ENCODE data around the gene WNT16.

- TF ChIP-seq ZFP30 (CRISPR knock-in tag; IDR thresholded peaks at IDR 0.05) (no peak), ARNTL (CRISPR knock-in tag; IDR thresholded peaks at IDR 0.05; ENCODE audit: borderline replicate concordance, low read depth) (no peak), PPARA (CRISPR knock-in tag; IDR thresholded peaks at IDR 0.05; ENCODE audit: borderline replicate concordance) (no peak), BACH2 (CRISPR knock-in tag; IDR thresholded peaks at IDR 0.05; ENCODE audit: borderline replicate concordance) (no peak), SNAI2 (CRISPR knock-in tag; IDR thresholded peaks at IDR 0.05) (no peak), CREB5 (CRISPR knock-in tag; IDR thresholded peaks at IDR 0.05; ENCODE audit: low read depth) (no peak), CSRNP3 (CRISPR knock-in tag; IDR thresholded peaks at IDR 0.05) (no peak), ESRRG (CRISPR knock-in tag; IDR thresholded peaks at IDR 0.05) (no peak), OSR1 (CRISPR knock-in tag; IDR thresholded peaks at IDR 0.05) (no peak), RARB (CRISPR knock-in tag; IDR thresholded peaks at IDR 0.05) (no peak), ZC3H10 (CRISPR knock-in tag; IDR thresholded peaks at IDR 0.05) (no peak)
- TF ChIP-seq, protein P1, sequence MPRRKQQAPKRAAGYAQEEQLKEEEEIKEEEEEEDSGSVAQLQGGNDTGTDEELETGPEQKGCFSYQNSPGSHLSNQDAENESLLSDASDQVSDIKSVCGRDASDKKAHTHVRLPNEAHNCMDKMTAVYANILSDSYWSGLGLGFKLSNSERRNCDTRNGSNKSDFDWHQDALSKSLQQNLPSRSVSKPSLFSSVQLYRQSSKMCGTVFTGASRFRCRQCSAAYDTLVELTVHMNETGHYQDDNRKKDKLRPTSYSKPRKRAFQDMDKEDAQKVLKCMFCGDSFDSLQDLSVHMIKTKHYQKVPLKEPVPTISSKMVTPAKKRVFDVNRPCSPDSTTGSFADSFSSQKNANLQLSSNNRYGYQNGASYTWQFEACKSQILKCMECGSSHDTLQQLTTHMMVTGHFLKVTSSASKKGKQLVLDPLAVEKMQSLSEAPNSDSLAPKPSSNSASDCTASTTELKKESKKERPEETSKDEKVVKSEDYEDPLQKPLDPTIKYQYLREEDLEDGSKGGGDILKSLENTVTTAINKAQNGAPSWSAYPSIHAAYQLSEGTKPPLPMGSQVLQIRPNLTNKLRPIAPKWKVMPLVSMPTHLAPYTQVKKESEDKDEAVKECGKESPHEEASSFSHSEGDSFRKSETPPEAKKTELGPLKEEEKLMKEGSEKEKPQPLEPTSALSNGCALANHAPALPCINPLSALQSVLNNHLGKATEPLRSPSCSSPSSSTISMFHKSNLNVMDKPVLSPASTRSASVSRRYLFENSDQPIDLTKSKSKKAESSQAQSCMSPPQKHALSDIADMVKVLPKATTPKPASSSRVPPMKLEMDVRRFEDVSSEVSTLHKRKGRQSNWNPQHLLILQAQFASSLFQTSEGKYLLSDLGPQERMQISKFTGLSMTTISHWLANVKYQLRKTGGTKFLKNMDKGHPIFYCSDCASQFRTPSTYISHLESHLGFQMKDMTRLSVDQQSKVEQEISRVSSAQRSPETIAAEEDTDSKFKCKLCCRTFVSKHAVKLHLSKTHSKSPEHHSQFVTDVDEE (CRISPR knock-in tag; IDR thresholded peaks at IDR 0.05), result no peak
- TF ChIP-seq, protein P2, sequence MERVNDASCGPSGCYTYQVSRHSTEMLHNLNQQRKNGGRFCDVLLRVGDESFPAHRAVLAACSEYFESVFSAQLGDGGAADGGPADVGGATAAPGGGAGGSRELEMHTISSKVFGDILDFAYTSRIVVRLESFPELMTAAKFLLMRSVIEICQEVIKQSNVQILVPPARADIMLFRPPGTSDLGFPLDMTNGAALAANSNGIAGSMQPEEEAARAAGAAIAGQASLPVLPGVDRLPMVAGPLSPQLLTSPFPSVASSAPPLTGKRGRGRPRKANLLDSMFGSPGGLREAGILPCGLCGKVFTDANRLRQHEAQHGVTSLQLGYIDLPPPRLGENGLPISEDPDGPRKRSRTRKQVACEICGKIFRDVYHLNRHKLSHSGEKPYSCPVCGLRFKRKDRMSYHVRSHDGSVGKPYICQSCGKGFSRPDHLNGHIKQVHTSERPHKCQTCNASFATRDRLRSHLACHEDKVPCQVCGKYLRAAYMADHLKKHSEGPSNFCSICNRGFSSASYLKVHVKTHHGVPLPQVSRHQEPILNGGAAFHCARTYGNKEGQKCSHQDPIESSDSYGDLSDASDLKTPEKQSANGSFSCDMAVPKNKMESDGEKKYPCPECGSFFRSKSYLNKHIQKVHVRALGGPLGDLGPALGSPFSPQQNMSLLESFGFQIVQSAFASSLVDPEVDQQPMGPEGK (CRISPR knock-in tag; IDR thresholded peaks at IDR 0.05; ENCODE audit: borderline replicate concordance), result no peak
Observed at GRCh38 chr7:121330053-121330833, 1.4 kb downstream of the WNT16 start.
